ENCODE measurements around the gene NDFIP1.
A peak's percentile ranks its signal among the peaks of the same experiment; 100 is the strongest.
"Not testable (repeated sequence)": the region's sequence is repeated elsewhere in the genome, so short reads cannot be mapped to it uniquely, and the experiment has no call there.

Gene NDFIP1

GRCh38 chr5:142120247-142120935, 11.8 kb downstream of the NDFIP1 start:
- no peak for DNase-seq

GRCh38 chr5:142122121-142122520, 13.5 kb downstream of the NDFIP1 start:
- no peak for DNase-seq

- no peak for DNase-seq
Measured at GRCh38 chr5:142125378-142125777, 16.8 kb downstream of the NDFIP1 start.

GRCh38 chr5:142125963-142126362, 17.4 kb downstream of the NDFIP1 start:
- DNase-seq = no peak

- no peak for DNase-seq
Measured at GRCh38 chr5:142128675-142129208, 20.2 kb downstream of the NDFIP1 start.

- DNase-seq = no peak
Measured at GRCh38 chr5:142129446-142130066, 21.0 kb downstream of the NDFIP1 start.

- no peak for DNase-seq
Measured at GRCh38 chr5:142131394-142131793, 22.8 kb downstream of the NDFIP1 start.

GRCh38 chr5:142132916-142133315, 24.3 kb downstream of the NDFIP1 start:
- no peak for DNase-seq

GRCh38 chr5:142133330-142134206, 25.0 kb downstream of the NDFIP1 start:
- DNase-seq = no peak

- DNase-seq = no peak
Measured at GRCh38 chr5:142134331-142135010, 25.9 kb downstream of the NDFIP1 start.

- DNase-seq = peak; percentile 20
Measured at GRCh38 chr5:142141463-142141862, 32.9 kb downstream of the NDFIP1 start.

- DNase-seq = peak; percentile 52
Measured at GRCh38 chr5:142143878-142144277, 35.3 kb downstream of the NDFIP1 start.

- DNase-seq = peak; percentile 73
Measured at GRCh38 chr5:142145106-142145900, 36.7 kb downstream of the NDFIP1 start.

GRCh38 chr5:142149363-142149762, 40.8 kb downstream of the NDFIP1 start:
- DNase-seq = no peak

GRCh38 chr5:142150431-142150830, 41.9 kb downstream of the NDFIP1 start:
- DNase-seq = no peak

GRCh38 chr5:142151436-142152383, 43.1 kb downstream of the NDFIP1 start:
- peak; percentile 74 for DNase-seq

- no peak for DNase-seq
Measured at GRCh38 chr5:142152384-142152732, 43.8 kb downstream of the NDFIP1 start.

GRCh38 chr5:142153674-142154448, 45.3 kb downstream of the NDFIP1 start:
- DNase-seq = no peak

- not testable (repeated sequence) for DNase-seq
Measured at GRCh38 chr5:142154449-142154841, 45.9 kb downstream of the NDFIP1 start.

- DNase-seq = no peak
Measured at GRCh38 chr5:142156839-142157463, 48.4 kb downstream of the NDFIP1 start.
